ENCODE results near the gene TAF8.

DNA sequence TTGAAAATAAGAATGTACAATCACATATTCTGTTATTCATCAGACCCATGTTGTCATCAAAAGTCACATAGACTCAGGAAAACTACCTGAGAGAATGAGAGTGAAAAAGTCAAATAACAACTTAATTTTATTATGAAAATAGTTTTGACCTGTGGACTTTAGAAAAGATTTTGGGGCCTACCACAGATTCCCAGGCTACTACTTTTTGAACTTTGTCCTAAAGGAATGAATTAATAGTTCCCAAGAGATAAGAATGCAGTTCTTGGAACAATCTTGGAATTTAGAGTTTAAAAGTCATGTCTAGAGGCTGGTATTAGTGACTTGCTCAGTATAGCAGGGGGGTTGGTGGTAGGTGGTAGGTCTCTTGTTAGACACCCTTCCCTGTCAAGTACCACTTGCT is 3.3 kb downstream of the TAF8 start:
- no peak for TF ChIP-seq BHLHE40 (IDR thresholded peaks at IDR 0.05; ENCODE audit: borderline replicate concordance)
- TF ChIP-seq SUZ12 (IDR thresholded peaks at IDR 0.05): no peak
- no peak for TF ChIP-seq FOXM1 (IDR thresholded peaks at IDR 0.05; ENCODE audit: borderline replicate concordance)
- TF ChIP-seq ZNF384 (IDR thresholded peaks at IDR 0.05): no peak
- TF ChIP-seq SP1 (IDR thresholded peaks at IDR 0.05): no peak
- TF ChIP-seq HDGF (IDR thresholded peaks at IDR 0.05; ENCODE audit: borderline replicate concordance): no peak
- no peak for TF ChIP-seq CTBP1 (IDR thresholded peaks at IDR 0.05; ENCODE audit: borderline replicate concordance)
- no peak for TF ChIP-seq L3MBTL2 (conservative IDR thresholded peaks at IDR 0.05)
